Measurements from ENCODE around the gene GKN1.

The GKN1 gene

GRCh38 chr2:68978098-68978497 lies 3.7 kb downstream of the GKN1 start:
- no peaks in the 10 kb centered on the region for H3K4me1 ChIP-seq (ENCODE audit: control insufficient read depth in 1 of 2, insufficient read depth in 1 of 2, low read depth in 1 of 2, low read length in 1 of 2)
- H3K27me3 ChIP-seq, result peaks cover 17% of the 10 kb centered on the region
- no peak overlapping the region for H3K4me3 ChIP-seq (ENCODE audit: low read depth in 1 of 2, low read length in 1 of 2)
- H3K27ac ChIP-seq, result no peak overlapping the region
- no peaks in the 10 kb centered on the region for H3K9me3 ChIP-seq
- no peaks in the 10 kb centered on the region for H3K36me3 ChIP-seq
- TF ChIP-seq CTCF (IDR thresholded peaks at IDR 0.05), result no peak

DNA sequence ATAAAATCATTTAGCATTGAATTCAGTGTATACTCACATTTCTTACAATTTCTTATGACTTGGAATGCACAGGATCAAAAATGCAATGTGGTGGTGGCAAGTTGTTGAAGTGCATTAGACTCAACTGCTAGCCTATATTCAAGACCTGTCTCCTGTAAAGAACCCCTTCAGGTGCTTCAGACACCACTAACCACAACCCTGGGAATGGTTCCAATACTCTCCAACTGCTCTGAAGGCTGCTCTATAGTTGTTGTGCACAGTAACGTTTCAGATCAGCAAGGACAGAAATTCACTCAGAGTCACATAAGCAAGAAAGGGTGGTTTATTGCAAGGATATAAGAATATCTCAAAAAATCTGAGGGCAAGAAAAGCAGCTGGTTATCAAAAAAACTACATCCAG lies 6.5 kb downstream of the GKN1 start:
- no peak for TF ChIP-seq CTCF (IDR thresholded peaks at IDR 0.05)
- Histone ChIP-seq H3K36me3 (no peaks in the 10 kb centered on the region), H3K4me3 (ENCODE audit: low read depth in 1 of 2, low read length in 1 of 2) (no peak overlapping the region), H3K9me3 (no peaks in the 10 kb centered on the region), H3K27ac (no peak overlapping the region), H3K27me3 (peaks cover 3% of the 10 kb centered on the region), H3K4me1 (ENCODE audit: control insufficient read depth in 1 of 2, insufficient read depth in 1 of 2, low read depth in 1 of 2, low read length in 1 of 2) (no peaks in the 10 kb centered on the region)

DNA sequence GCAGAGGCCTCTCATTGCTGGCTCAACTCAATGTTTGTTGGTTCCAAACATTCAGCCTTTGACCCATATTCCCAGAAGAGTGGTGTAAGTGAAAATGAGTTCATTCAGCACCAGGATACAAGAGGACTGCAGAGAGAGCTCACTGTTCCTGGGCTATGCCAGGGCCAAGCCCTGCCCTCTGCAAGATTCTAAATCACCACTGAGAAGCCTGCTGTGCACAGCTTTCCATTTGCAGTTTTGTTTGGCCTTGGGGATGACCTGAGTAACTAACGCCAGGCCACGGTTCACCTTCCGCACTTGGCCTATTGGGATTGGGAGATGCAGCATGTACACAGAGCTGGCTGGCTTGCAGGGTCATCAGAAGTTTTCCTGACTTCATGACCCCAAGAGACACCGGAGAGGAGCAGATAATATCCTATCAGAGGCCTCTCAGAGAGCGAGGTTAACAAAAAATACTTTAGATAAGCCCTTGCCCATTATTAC lies 12.6 kb downstream of the GKN1 start:
- H3K27me3 ChIP-seq, result peaks cover 26% of the 10 kb centered on the region
- no peaks in the 10 kb centered on the region for H3K36me3 ChIP-seq
- TF ChIP-seq CTCF (IDR thresholded peaks at IDR 0.05), result no peak
- no peaks in the 10 kb centered on the region for H3K9me3 ChIP-seq
- no peak overlapping the region for H3K27ac ChIP-seq
- H3K4me3 ChIP-seq (ENCODE audit: low read depth in 1 of 2, low read length in 1 of 2), result no peak overlapping the region
- H3K4me1 ChIP-seq (ENCODE audit: control insufficient read depth in 1 of 2, insufficient read depth in 1 of 2, low read depth in 1 of 2, low read length in 1 of 2), result no peaks in the 10 kb centered on the region

DNA sequence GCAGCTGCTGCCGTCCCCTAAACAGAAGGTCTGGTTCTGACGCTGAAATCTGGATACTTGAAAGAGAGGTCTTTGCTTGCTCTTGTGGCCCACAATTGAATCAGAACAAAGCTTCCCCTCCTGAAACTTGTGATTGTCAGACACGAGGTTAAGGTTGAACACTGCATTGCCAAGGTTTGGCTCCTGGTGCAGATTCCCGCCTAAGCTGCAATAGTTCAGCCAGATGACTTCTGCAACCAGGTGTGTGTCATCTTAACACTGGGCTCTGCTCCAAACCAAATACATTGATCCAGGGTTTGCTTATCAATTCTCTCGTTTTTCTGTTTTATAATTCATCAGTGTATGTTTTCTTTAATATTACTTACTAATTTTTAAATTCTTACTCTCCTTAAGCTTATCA lies 14.6 kb downstream of the GKN1 start:
- Histone ChIP-seq H3K4me3 (ENCODE audit: low read depth in 1 of 2, low read length in 1 of 2) (no peak overlapping the region), H3K36me3 (no peaks in the 10 kb centered on the region), H3K27me3 (peaks cover 28% of the 10 kb centered on the region), H3K27ac (no peak overlapping the region), H3K4me1 (ENCODE audit: control insufficient read depth in 1 of 2, insufficient read depth in 1 of 2, low read depth in 1 of 2, low read length in 1 of 2) (no peaks in the 10 kb centered on the region), H3K9me3 (no peaks in the 10 kb centered on the region)
- TF ChIP-seq CTCF (IDR thresholded peaks at IDR 0.05), result no peak

DNA sequence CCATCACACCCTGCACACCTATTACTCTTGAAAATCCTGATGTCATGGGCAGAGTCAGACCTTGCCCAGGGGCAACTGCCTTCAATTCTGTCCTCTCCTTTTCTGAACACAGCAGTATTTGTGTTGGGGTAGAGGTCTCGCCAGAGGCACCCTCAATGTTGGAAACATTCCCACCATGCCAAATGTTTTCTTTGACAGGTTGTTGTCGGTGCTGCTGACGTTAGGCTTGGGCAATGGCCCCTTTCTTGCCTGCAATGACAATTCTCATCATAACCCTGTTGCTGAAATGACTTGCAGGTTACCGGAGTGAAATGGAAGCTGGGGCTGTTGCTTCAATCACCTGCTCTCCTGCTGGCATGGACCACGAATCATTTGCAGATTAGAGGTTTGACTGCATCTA lies 17.9 kb downstream of the GKN1 start:
- no peak for TF ChIP-seq CTCF (IDR thresholded peaks at IDR 0.05)

GRCh38 chr2:68992933-68993332 lies 18.5 kb downstream of the GKN1 start:
- H3K9me3 ChIP-seq, result no peaks in the 10 kb centered on the region
- no peak overlapping the region for H3K4me3 ChIP-seq (ENCODE audit: low read depth in 1 of 2, low read length in 1 of 2)
- TF ChIP-seq CTCF (IDR thresholded peaks at IDR 0.05), result no peak
- H3K27ac ChIP-seq, result no peak overlapping the region
- peaks cover 43% of the 10 kb centered on the region for H3K27me3 ChIP-seq
- H3K4me1 ChIP-seq (ENCODE audit: control insufficient read depth in 1 of 2, insufficient read depth in 1 of 2, low read depth in 1 of 2, low read length in 1 of 2), result no peaks in the 10 kb centered on the region
- no peaks in the 10 kb centered on the region for H3K36me3 ChIP-seq

More for the DNA sequence above, 17.9 kb downstream of the GKN1 start:
- Histone ChIP-seq H3K4me3 (ENCODE audit: low read depth in 1 of 2, low read length in 1 of 2) (no peak overlapping the region), H3K27ac (no peak overlapping the region), H3K36me3 (no peaks in the 10 kb centered on the region), H3K27me3 (peaks cover 43% of the 10 kb centered on the region), H3K9me3 (no peaks in the 10 kb centered on the region), H3K4me1 (ENCODE audit: control insufficient read depth in 1 of 2, insufficient read depth in 1 of 2, low read depth in 1 of 2, low read length in 1 of 2) (no peaks in the 10 kb centered on the region)
